NCI-H69 (cell line): ENCODE data around the gene TRIOBP.

Source experiments
- DNase-seq: peaks from one replicate; lab custom pipeline; 2025; lab: John Stamatoyannopoulos, UW

Gene TRIOBP

DNA sequence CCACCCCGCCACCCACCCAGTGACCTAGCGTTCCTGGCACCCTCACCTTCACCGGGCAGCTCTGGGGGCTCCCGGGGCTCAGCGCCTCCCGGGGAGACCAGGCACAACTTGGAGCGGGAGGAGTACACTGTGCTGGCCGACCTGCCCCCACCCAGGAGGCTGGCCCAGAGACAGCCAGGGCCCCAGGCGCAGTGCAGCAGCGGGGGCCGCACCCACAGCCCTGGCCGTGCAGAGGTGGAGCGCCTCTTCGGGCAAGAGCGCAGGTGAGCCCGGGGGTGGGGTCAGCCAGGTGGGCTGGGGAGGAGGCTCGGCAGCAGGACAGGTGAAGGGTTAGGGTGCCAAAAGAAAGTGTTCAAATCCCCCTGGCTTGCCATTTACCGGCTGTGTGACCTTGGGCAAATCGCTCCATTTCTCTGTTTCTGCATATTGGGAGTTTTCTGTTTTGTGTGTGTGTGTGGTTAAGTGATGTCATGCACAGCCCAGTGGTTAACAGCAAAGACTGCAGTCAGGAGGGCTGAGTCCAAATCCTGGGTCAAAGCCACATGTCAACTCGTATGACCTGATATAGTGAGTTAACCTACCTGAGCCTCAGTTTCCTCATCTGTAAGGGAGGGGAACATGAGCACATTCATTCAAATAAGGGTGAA lies 29.5 kb downstream of the TRIOBP start:
- DNase-seq: no peak

GRCh38 chr22:37728620-37729019 lies 31.8 kb downstream of the TRIOBP start:
- no peak for DNase-seq

GRCh38 chr22:37731804-37732471 lies 35.1 kb downstream of the TRIOBP start:
- no peak for DNase-seq

- no peak for DNase-seq
These were observed 36.1 kb downstream of the TRIOBP start for GRCh38 chr22:37732699-37733607.

DNA sequence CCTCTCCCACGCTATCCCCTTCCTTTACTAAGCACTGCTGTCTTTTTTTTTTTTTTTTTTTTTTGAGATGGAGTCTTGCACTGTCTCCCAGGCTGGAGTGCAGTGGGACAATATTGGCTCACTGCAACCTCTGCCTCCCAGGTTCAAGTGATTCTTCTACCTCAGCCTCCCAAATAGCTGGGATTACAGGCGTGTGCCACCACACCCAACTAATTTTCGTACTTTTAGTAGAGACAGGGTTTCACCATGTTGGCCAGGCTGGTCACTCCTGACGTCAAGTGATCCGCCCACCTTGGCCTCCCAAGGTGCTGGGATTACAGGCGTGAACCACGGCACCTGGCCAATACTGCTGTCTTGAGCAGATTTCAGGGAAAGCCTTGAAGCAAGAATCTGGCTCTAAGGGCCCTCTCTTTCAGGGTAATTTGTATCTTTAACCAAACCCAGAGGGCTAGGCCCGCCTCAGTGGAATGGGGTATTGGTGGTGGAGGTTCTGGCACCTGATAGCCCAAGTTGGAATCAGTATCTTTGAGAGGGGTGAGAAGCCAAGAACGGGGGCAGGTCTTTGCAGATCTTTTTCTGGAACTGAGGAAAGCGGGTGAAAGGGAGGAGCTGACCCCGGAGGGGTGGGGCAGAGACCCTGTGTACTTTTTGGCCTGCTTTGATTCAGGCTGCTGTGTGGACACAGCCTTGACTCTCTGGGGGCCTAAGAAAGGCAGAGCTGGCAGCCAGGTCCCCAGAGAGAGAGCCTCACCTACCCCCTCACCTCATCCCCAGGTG lies 37.0 kb downstream of the TRIOBP start:
- no peak for DNase-seq

DNA sequence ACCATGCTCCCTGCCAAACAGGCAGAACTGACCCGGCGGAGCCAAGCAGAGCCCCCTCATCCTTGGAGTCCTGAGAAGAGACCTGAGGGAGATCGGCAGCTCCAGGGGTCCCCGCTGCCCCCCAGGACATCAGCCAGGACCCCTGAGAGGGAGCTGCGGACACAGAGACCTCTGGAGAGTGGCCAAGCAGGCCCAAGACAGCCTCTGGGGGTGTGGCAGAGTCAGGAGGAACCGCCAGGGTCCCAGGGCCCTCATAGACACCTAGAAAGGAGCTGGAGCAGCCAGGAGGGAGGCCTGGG lies 37.5 kb downstream of the TRIOBP start:
- no peak for DNase-seq

DNA sequence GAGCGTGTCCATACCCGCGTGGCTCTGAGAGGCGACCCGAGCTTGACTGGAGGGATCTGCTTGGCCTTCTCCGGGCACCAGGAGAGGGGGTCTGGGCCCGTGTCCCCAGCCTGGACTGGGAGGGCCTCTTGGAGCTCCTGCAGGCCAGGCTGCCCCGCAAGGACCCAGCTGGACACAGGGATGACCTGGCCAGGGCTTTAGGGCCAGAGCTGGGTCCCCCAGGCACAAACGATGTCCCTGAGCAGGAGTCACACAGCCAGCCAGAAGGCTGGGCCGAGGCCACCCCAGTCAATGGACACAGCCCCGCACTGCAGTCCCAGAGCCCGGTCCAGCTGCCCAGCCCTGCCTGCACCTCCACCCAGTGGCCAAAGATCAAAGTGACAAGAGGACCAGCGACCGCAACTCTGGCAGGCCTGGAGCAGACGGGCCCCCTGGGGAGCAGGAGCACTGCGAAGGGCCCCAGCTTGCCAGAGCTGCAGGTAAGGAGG lies 38.2 kb downstream of the TRIOBP start:
- no peak for DNase-seq

DNA sequence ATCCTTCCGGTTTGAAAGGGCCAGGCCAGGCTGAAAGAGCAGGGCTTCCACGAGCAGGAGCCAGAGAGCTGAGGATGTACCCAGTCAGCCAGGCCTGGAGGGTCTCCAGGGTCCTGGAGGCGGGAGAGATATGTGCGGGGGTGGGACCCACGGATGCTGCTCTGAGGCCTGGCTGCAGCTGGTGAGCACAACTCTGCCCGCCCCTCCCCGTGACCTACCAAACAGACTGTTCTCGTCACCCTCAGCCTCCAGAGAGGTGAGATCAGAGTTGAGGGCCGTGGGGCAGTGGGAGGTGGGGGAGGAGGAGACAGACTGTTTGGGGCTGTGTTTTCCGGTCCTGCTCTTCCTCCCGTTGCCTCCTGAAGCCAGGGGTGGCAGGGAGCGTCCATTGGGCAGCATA lies 42.2 kb downstream of the TRIOBP start:
- no peak for DNase-seq

- DNase-seq: no peak
These were observed 42.8 kb downstream of the TRIOBP start for GRCh38 chr22:37739611-37740049.

DNA sequence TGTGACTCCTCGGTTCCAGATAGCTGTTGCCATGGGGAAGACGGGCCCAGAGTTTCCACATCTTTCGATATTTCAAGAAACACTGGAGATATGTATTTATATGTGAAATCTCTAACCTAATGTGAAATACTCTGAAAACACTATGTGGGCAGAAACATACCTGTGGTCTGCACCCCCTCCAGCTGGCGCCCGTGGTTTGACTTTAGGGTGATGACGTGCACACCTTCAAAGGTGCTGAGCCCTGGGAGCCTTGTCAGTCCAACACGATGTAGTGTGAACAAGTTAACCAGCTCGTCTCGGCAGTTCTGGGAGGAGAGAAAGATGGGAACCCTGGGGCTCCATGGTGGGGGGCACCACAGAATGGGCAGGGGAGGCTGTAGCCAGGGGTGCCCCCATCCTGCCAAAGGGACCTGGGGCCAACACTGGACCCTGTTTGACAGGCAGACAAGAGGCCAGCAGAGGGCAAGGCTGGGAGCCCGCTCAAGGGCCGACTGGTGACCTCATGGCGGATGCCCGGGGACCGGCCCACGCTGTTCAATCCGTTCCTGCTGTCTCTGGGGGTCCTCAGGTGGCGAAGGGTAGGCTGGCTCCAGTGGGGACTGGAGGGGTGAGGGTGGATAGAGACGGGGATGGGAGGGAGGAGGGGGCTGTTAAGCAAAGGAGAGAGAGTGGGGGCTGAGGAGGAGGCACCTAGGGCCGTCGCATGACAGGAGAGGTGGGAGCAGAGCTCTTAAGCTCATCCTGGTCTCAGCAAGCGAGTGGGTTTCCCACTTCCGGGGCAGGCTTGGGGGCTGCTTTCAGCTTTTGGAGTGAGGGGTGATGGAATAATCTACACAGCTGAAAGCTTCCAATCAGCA lies 43.8 kb downstream of the TRIOBP start:
- no peak for DNase-seq

DNA sequence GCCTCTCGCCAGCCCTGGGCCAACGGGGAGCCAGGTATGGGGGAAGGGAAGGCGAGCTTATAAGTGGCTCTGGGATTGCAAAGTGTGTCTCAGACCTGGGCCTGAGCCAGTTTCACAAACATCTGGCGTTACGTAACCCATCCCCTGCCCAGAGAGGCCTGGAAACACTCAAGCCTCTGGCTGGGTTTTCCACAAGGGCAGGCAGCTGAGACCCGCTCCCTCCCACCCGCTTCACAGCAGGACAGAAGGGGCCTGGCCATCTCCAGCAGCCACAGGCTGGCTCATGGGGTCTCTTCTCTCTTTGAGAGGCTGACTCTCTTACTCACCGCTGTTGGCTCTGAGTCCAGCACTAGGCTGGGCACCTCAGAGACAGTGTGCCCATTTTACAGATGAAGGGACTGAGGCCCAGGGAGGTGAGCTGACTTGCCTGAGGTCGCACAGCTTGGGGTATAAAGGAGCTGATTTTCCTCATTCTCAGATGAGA lies 44.5 kb downstream of the TRIOBP start:
- peak; percentile 93 for DNase-seq

DNA sequence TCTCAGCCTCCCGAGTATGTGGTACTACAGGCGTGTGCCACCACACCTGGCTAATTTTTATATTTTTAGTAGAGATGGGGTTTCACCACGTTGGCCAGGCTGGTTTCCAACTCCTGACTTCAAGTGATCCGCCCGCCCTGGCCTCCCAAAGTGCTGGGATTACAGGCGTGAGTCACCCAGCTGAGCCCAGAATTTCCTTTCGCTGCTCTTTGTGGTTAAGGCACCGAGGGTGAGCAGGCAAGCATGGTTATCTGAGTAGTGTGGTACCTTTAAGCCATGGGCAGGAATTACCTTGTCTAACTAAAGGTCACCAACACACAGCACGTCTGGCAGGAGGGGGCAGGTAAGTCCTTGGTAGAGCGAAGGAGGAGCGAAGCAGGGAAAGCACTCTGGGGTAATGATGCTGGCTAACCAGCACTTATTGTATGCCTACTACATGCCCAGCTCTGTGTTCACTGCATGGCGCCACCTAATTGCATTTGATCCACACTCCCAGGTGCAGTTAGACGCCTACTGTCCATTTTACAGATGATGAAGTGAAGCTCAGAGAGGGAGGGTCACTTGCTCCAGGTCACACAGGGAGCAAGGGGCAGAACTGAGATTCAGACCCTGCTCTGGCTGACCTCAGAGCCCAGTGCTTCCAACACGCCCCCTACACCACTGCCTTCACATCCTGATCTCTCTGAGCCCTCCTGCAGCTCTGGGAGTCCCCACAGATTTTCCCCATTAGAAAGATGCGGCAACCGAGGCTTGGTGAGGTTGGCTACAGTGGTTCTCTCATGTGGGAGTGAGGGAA lies 45.7 kb downstream of the TRIOBP start:
- no peak for DNase-seq

- no peak for DNase-seq
These were observed 47.7 kb downstream of the TRIOBP start for GRCh38 chr22:37744589-37744988.

DNA sequence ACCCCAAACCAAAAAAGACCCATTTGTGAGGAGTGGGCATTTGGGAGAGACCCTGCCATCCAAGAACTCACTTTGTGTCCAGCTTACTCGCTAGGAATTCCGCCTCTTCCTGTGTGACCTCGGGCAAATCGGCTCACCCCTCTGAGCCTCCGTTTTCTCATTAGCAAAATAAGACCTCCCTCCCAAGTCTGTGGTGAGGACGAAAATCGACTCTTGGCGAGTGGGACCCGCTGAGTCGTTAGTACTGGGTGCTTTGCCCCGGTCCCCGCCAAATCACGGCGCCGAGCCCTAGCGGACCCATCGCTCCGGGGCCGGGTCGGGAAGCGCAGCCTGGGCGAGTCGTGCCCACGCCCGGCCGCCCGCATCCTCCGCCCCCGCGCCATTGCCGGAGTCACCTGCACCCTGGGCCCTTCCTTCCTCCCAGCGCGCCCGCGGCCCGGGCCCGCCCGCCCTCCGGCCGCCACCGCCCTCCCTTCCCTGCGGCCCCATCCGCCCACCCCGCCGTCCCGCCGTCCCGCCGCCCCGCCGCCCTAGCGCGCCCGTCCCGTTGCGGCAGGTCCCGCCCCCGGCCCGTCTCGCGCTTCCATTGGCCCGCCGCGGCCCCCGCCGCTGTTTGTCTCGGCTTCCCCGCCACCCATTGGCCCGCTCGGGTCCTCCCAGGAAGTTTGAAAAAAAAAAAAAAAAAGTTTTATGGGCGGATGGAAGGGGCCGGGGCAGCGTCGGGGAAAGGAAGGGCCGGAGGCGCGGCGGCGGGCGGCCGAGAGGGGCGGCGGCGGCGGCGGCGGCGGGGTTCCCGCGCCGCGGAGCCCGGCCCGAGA lies 48.9 kb downstream of the TRIOBP start:
- DNase-seq: peak; percentile 94

DNA sequence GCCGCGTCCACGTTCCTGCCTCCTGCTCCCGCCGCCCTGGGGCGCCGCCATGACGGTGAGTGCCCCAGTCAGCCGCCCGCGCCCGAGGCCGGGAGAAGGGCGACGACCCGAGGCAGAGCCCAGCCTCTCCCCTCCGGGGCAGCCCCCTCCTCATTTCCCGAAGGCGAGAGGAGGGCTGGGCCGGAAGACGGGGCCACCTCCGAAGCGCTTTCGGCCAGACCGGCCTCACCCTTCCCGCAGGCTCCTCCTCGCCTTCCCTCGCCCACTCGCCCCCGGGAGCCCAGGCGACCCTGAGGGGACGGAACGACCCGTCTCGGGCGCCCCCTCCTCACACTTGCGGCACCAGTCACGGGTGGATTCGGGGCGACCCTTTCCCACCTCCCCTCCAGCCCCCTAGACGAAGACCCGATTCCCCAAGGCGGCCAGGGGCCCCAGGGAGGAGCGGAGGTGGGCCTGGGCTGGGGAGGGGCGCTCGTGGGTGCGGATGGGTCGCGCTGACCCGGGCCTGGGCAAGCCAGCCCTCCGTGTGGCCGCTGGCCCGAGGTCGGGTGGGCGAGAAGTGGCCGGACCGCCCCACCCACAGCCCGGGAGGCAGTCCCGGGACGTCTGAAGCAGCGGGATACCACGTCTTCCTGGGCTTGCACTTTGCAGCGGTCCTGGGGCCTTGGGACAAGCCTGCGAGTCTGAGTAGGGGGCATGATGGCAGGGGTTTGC lies 49.7 kb downstream of the TRIOBP start:
- peak; percentile 48 for DNase-seq

DNA sequence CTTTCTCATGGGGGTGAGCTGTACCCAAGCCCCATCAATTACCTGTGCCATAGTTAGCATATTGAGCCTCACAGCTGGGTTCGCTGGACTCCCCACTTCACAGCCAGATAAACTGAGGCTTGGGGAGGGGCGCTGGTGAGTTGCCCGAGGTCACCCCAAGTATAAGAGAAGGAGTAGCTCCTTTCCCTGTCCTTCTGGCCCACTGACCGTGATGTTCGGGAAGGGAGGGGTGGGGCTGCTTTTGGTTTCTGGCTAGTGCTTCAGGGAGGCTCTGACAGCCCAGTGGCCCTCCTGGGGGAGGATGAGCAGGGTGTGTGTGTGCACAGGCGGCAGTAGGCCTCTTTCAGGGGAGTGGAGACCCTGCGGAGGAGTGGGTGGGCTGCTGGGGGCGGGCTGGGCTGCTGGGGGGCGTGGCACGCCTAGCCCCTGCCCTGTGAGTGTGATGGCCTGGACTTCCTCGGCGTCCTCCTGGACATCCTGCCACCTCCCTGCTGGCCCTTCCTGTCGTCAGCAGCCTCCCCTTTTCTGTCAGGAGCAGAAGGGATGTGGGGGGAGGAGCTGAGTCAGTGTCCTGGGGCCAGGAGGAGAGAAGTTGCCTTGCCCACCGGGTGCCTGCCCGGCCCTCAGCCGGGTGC lies 50.3 kb downstream of the TRIOBP start:
- DNase-seq: no peak

- no peak for DNase-seq
These were observed 50.9 kb downstream of the TRIOBP start for GRCh38 chr22:37747715-37748100.

GRCh38 chr22:37748659-37749058 lies 51.8 kb downstream of the TRIOBP start:
- no peak for DNase-seq
